Activated CD8-positive, alpha-beta T cell treated with anti-CD3 and anti-CD28 coated beads for 36 hours (primary cell): Measurements from ENCODE around the gene EDARADD. TPM values are rescaled to one million over a fixed set of nuclear protein-coding genes. Genes with fewer than 3 reads are reported as not detected.
A peak's percentile ranks its signal among the peaks of the same experiment; 100 is the strongest.

Experiments used
- ATAC-seq: fragments of 200-7000 bp; cut with Tn5 transposase; one replicate; pipeline ENCODE4 v1.10.0; 2021; ENCODE audit warnings: mild to moderate bottlenecking, moderate library complexity
- CTCF ChIA-PET: fragments of 350-600 bp; sonication (Branson Sonifier 250); formaldehyde crosslinking; loops from one replicate; lab custom pipeline; 2021; ENCODE audit warnings: antibody characterized with exemption; lab: Charles Lee
- POLR2A ChIA-PET: fragments of 350-600 bp; sonication (Branson Sonifier 250); formaldehyde crosslinking; loops from one replicate; lab custom pipeline; 2021; ENCODE audit warnings: antibody characterized with exemption; lab: Charles Lee
- DNase-seq: peaks from one replicate; pipeline ENCODE4 v3.0.0-alpha.2; 2020
- H3K27ac Mint-ChIP-seq: one replicate; pipeline ENCODE4 v1.8.0; 2021; ENCODE audit warnings: mild to moderate bottlenecking, mixed read lengths
- H3K27me3 Mint-ChIP-seq: one replicate; pipeline ENCODE4 v1.8.0; 2021; ENCODE audit warnings: mixed read lengths
- H3K36me3 Mint-ChIP-seq: one replicate; pipeline ENCODE4 v1.8.0; 2021; ENCODE audit warnings: low read depth, mixed read lengths
- H3K4me1 Mint-ChIP-seq: one replicate; pipeline ENCODE4 v1.8.0; 2021; ENCODE audit warnings: low read depth, mixed read lengths
- H3K4me3 Mint-ChIP-seq: one replicate; pipeline ENCODE4 v1.8.0; 2021; ENCODE audit warnings: mild to moderate bottlenecking, moderate library complexity, mixed read lengths
- H3K9me3 Mint-ChIP-seq: one replicate; pipeline ENCODE4 v1.8.0; 2021; ENCODE audit warnings: mixed read lengths
- CTCF ChIP-seq: fragments of 200-600 bp; IDR thresholded peaks from one replicate; pipeline ENCODE4 v1.8.0; 2022; ENCODE audit warnings: antibody characterized with exemption, mild to moderate bottlenecking
- intact Hi-C: fragments of 100-400 bp; cut with micrococcal nuclease; formaldehyde crosslinking; loops from one replicate; pipeline ENCODE4 v1.10.0; 2022
- total RNA-seq, 2 experiments: library from RNA; stranded (reverse); gene quantifications; one replicate each; pipeline ENCODE4 v1.2.3, GENCODE V29; 2021

Gene EDARADD
- total RNA-seq, 2 experiments from 2014 or later, result 1.7 to 3.0 TPM

- intact Hi-C loops, result no loop called here
- H3K4me1 Mint-ChIP-seq, result no peaks in the 10 kb centered on the region
- ChIA-PET POLR2A (no interaction called here), CTCF (no interaction called here)
- DNase-seq, result no peak
- no peak overlapping the region for H3K27ac Mint-ChIP-seq
- H3K4me3 Mint-ChIP-seq, result no peak overlapping the region
- no peaks in the 10 kb centered on the region for H3K27me3 Mint-ChIP-seq
- no peaks in the 10 kb centered on the region for H3K9me3 Mint-ChIP-seq
- H3K36me3 Mint-ChIP-seq, result no peaks in the 10 kb centered on the region
- no peak for ATAC-seq
- TF ChIP-seq CTCF, result no peak
Measured at GRCh38 chr1:236407059-236407458, 13.0 kb downstream of the EDARADD start.

- ATAC-seq (no peak), DNase-seq (no peak)
- H3K27ac Mint-ChIP-seq, result no peak overlapping the region
- no peak overlapping the region for H3K4me3 Mint-ChIP-seq
- ChIA-PET POLR2A (no interaction called here), CTCF (interaction anchor here (1.0 kb wide), 1 partner anchor 13 kb away, joined by 3 read pairs; no protein-coding TSS in a partner anchor)
- H3K9me3 Mint-ChIP-seq, result no peaks in the 10 kb centered on the region
- intact Hi-C loops, result no loop called here
- no peak for TF ChIP-seq CTCF
- peaks cover 2% of the 10 kb centered on the region for H3K27me3 Mint-ChIP-seq
- peaks cover 13% of the 10 kb centered on the region for H3K4me1 Mint-ChIP-seq
- no peaks in the 10 kb centered on the region for H3K36me3 Mint-ChIP-seq
Measured at GRCh38 chr1:236413688-236414087, 19.6 kb downstream of the EDARADD start.

GRCh38 chr1:236416165-236416564 is 22.1 kb downstream of the EDARADD start:
- Mint-ChIP-seq H3K4me3 (peak overlapping the region; percentile 45), H3K27ac (peak overlapping the region; percentile 86), H3K36me3 (no peaks in the 10 kb centered on the region), H3K27me3 (peaks cover 2% of the 10 kb centered on the region), H3K9me3 (no peaks in the 10 kb centered on the region), H3K4me1 (peaks cover 13% of the 10 kb centered on the region)
- peak; percentile 86 for ATAC-seq
- TF ChIP-seq CTCF, result no peak
- intact Hi-C loops, result no loop called here
- POLR2A ChIA-PET, result no interaction called here
- peak; percentile 26 for DNase-seq
- CTCF ChIA-PET, result no interaction called here

GRCh38 chr1:236417336-236417735 is 23.2 kb downstream of the EDARADD start:
- intact Hi-C loops, result no loop called here
- POLR2A ChIA-PET, result no interaction called here
- CTCF ChIA-PET, result interaction anchor here (1.2 kb wide), 1 partner anchor 35 kb away, joined by 4 read pairs; no protein-coding TSS in a partner anchor
- H3K27me3 Mint-ChIP-seq, result peaks cover 2% of the 10 kb centered on the region
- no peaks in the 10 kb centered on the region for H3K9me3 Mint-ChIP-seq
- H3K4me1 Mint-ChIP-seq, result peaks cover 13% of the 10 kb centered on the region
- H3K27ac Mint-ChIP-seq, result no peak overlapping the region
- ATAC-seq (no peak), DNase-seq (no peak)
- TF ChIP-seq CTCF, result no peak
- no peak overlapping the region for H3K4me3 Mint-ChIP-seq
- no peaks in the 10 kb centered on the region for H3K36me3 Mint-ChIP-seq

GRCh38 chr1:236419502-236419901 is 25.4 kb downstream of the EDARADD start:
- H3K4me3 Mint-ChIP-seq, result no peak overlapping the region
- CTCF ChIA-PET, result interaction anchor here (1.7 kb wide), 1 partner anchor 315 kb away, joined by 3 read pairs; no protein-coding TSS in a partner anchor

More at GRCh38 chr1:236419502-236419901, 25.4 kb downstream of the EDARADD start:
- Mint-ChIP-seq H3K27me3 (no peaks in the 10 kb centered on the region), H3K27ac (no peak overlapping the region), H3K9me3 (no peaks in the 10 kb centered on the region), H3K4me1 (peaks cover 13% of the 10 kb centered on the region), H3K36me3 (no peaks in the 10 kb centered on the region)
- no peak for TF ChIP-seq CTCF
- POLR2A ChIA-PET, result interaction anchor here (1.0 kb wide), 1 partner anchor 16 kb away, joined by 4 read pairs; no protein-coding TSS in a partner anchor
- no peak for ATAC-seq
- no peak for DNase-seq
- intact Hi-C loops, result no loop called here
